Peyer's patch (tissue), 4 donors: ENCODE results near the gene TBCK.

Experiments
- POLR2A ChIP-seq, 2 donors: fragments of 450-650 bp; IDR thresholded peaks; one replicate each; pipeline ENCODE4 v1.5.1; 2017; ENCODE audit warnings: antibody characterized with exemption in 2 of 2, mild to moderate bottlenecking in 2 of 2, moderate library complexity in 2 of 2
- TF ChIP-seq, protein P1 (sequence below), 6 experiments: fragments of 450-650 bp in 4 of 6; fragments of 200-600 bp in 2 of 6; sonication (generic) in 1 of 6; IDR thresholded peaks; one replicate each; pipeline ENCODE4 v1.5.1; 2017 to 2019; ENCODE audit warnings: antibody characterized with exemption in 6 of 6, mild to moderate bottlenecking in 3 of 6, moderate library complexity in 1 of 6

DNA sequence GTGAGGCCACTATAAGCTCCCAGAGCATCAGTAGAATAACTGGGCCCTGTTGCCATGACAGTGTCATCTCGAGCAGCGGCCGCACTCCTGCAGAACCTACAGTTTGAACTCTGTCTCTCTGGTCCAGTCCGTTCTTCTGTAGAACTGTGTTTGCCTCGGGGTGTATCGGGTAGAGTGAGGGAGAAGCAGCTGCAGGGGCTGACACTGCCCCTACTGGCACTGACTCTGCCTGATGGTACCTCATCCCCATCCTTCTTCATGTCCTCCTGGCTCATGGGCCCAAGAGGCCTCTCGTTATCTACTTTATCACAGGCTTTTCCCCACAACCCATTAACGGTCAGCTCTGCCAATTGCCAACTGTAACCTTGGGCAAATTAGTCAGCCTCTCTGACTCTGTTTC is 324.3 kb downstream of the TBCK start:
- TF ChIP-seq, protein P1, sequence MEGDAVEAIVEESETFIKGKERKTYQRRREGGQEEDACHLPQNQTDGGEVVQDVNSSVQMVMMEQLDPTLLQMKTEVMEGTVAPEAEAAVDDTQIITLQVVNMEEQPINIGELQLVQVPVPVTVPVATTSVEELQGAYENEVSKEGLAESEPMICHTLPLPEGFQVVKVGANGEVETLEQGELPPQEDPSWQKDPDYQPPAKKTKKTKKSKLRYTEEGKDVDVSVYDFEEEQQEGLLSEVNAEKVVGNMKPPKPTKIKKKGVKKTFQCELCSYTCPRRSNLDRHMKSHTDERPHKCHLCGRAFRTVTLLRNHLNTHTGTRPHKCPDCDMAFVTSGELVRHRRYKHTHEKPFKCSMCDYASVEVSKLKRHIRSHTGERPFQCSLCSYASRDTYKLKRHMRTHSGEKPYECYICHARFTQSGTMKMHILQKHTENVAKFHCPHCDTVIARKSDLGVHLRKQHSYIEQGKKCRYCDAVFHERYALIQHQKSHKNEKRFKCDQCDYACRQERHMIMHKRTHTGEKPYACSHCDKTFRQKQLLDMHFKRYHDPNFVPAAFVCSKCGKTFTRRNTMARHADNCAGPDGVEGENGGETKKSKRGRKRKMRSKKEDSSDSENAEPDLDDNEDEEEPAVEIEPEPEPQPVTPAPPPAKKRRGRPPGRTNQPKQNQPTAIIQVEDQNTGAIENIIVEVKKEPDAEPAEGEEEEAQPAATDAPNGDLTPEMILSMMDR (IDR thresholded peaks at IDR 0.05), result no peak
- TF ChIP-seq POLR2A (IDR thresholded peaks at IDR 0.05), result no peak
